Right lobe of liver (tissue), 4 donors: ENCODE results near the gene KCNB1.

Experiments
- CTCF ChIP-seq, 4 donors: fragments of 200-600 bp in 3 of 4; fragments of 450-650 bp in 1 of 4; IDR thresholded peaks; one replicate each; pipeline versions ENCODE4 v1.5.1 to v1.8.0; 2016 to 2022; ENCODE audit warnings: antibody characterized with exemption in 4 of 4, mild to moderate bottlenecking in 2 of 4
- POLR2A ChIP-seq: fragments of 450-650 bp; IDR thresholded peaks from one replicate; pipeline ENCODE4 v1.6.1; 2017; ENCODE audit warnings: antibody characterized with exemption, mild to moderate bottlenecking
- donor health status: DM: no; HTN: no; CAD: no.
- donor health status: DM: no; HTN: no; CAD: no.
- donor health status: DM: no; HTN: yes; CAD: no.

GRCh38 chr20:49505518-49505917 lies 23.1 kb upstream of the KCNB1 start:
- TF ChIP-seq CTCF (IDR thresholded peaks at IDR 0.05) = no peak
- TF ChIP-seq POLR2A = no peak
